ENCODE results near the gene SLC6A5.

SLC6A5 gene

DNA sequence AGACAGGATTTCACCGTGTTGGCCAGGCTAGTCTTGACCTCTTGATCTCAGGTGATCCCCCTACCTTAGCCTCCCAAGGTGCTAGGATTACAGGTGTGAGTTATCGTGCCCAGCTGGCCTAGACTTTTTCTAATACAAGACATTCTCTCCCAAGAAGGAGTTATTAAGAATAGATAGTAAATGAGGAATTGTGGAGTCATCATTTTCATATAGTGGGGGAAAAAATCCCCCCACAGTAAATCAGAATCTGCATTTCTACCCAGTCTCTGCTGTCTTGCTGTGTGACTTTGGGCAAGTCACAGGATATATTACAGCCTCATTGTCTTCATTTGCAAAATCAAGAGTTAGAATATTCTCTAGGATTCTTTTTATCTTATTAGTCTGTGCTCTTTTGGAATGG lies 21.6 kb downstream of the SLC6A5 start:
- DNase-seq (ENCODE audit: low read depth in 2 of 2): no peak

DNA sequence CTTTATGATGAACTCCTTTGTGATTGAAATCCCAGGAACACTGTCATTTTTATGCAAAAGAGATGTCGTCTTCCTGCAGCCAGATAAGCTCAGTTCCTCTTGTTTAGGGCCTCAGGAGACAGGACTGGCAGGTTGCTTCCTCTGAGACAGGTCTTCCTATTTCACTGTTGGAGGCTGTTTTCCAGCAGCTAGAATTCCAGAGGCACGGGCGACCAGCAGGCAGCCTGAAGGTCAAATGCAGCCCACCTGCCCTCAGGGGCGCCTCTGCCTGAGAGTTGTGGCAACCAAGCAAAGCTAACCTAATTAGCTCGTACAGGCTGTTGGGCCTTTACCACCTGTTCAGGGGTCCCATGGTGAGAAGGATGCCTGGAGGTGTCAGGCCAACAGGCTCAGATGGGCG lies 22.3 kb downstream of the SLC6A5 start:
- no peak for DNase-seq (ENCODE audit: low read depth in 2 of 2)

DNA sequence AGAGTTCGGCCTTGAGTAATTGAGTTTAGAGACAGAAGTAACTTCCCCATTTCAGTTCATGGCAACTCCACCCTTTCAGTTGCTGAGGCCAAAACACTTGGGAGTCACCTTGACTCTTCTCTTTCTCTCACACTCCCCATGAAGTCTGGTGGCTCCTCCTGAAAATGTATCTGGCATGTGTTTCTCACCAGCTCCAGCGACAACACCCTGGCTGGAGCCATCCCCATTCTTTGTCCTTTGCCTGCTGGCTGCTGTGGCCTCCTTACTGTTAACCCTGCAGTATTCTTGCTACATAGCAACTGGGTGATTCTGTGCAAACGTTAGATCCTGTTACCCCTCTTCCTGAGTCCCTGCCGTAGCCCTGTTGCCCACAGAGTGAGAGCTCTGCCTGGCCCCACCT lies 23.8 kb downstream of the SLC6A5 start:
- DNase-seq (ENCODE audit: low read depth in 2 of 2): no peak

DNA sequence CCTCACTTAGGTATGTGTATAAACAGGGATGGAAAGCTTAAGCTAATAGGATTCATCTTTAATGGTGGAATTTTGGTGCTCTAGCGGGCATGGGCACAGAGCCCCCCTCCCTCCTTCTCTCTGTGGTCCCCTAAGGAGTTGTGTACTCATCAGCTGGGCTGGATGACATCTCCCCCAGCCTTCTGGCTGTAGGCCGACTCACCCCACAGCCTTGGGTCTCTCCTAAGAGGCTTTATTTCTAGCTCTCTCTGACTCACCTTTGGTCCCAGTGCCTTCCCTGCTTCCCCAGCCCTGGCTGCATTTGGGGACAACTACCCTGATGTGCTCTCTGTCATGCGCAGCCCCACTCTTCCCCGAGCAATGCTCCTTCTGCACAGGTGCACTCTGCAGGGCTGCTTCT lies 26.9 kb downstream of the SLC6A5 start:
- no peak for DNase-seq (ENCODE audit: low read depth in 2 of 2)

DNA sequence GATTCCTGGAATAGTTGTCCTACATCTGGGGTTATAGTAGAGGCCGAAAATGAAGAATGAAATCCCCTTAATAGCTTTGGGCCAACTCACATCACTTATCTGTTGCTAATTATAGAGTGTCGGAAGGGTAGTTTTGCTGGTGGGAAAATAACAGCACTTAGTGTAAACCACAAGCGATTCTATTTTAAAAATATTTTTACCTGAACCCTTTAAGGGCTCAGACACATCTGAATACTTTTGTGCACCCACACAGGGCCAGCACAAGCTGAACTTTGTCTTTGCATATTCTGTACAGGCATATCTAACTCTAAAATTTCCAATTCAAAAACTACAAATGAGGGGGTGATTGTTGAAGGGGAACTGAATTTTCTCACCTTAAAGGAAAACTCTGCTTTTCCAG lies 27.6 kb downstream of the SLC6A5 start:
- DNase-seq (ENCODE audit: low read depth in 2 of 2): no peak

DNA sequence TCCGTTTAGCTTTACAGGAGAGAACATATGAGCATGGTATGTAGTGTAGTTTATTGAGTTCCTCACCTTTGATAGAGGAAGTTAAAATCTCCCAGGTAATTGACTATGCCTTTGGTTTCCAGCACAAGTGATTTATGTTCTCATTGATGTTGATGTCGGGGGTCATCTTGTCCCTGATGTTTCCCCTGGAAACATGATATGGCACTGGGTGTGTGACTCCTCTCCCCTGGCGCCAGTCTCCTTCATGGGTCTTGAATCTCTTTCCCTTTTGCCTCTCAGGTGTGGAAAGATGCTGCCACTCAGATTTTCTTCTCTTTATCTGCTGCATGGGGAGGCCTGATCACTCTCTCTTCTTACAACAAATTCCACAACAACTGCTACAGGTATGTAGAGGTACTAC lies 28.3 kb downstream of the SLC6A5 start:
- DNase-seq (ENCODE audit: low read depth in 2 of 2): no peak

DNA sequence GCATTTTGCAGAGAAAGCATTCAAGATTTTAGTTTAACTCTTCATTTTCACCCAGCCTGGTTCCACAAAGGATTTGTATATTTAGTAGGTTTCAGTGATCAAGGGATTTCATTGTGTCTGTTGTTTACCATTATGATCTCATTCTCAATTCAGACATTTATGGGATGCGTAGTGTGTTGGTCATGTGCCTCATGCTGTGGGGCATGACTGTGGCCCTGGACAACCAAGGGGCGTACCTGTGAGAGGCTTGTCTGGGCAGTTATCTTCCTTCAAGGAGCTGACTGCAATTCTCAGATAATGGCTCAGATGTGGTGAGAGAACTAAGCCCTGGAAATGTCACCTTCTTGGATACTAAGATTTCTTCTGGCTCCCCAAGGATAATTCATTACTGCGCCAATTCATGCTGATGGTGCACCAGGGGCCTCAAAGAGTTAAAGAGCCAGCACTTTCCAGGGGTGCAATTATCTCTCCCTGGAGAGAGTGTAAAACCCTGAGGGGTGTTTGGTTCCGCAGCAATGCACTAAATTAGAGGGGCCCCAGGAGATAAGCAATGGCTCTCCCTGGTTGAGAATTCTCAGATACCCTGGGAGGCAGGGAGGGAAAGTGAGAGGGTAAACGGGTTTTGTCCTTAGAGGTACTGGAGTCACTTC lies 32.2 kb downstream of the SLC6A5 start:
- DNase-seq (ENCODE audit: low read depth in 2 of 2): no peak

DNA sequence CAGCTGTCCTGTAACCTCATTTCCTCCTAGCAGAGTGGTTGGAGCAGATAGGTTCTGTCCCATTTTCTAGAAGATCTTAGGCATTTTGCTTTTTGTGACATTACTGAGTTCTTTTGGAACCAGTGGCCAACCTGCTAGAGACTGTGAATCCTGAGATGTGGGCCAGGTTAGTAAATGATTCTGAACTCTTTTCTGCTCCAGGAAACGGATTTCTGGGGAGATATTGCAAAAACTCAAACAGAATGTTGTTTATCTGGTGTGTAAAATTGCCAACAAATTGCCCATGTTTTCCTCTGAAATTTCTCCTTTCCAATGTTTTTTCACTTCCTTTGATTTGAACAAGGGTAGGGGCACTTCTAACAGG lies 32.7 kb downstream of the SLC6A5 start:
- DNase-seq (ENCODE audit: low read depth in 2 of 2): no peak

DNA sequence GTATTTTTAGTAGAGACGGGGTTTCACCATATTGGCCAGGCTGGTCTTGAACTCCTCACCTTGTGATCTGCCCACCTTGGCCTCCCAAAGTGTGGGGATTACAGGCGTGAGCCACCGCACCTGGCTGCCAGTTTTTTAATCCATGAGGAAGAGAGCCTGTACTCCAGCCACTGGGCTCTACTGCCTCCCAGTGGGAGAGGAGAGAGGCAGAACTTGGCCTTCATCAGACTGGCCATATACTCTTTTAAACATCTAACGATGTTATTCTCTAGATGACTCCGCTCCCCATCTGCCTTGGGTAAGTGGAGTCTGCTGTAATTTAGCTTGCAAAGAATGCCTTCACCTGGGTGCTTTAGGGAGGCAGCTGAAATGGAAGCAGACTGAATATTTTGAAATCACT lies 34.6 kb downstream of the SLC6A5 start:
- DNase-seq (ENCODE audit: low read depth in 2 of 2): no peak

DNA sequence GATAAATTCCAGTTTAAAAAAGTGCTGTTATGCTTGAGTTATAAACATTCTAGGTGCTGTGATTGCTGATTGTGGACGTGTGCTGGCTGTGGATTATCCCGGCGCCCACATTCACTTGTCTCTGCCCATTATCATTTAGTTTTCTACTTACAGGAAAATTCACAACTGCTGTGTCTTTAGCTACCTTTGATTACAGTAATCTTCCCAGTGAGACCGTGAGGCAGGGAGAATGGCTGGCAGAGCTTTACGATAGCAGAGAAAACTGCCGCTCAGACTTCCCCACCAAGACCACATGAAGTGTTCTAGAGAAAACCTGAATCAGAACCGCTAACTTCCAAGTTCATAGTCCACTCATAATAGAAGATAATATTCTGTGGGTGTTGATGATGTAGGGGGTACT lies 35.4 kb downstream of the SLC6A5 start:
- DNase-seq (ENCODE audit: low read depth in 2 of 2): no peak

DNA sequence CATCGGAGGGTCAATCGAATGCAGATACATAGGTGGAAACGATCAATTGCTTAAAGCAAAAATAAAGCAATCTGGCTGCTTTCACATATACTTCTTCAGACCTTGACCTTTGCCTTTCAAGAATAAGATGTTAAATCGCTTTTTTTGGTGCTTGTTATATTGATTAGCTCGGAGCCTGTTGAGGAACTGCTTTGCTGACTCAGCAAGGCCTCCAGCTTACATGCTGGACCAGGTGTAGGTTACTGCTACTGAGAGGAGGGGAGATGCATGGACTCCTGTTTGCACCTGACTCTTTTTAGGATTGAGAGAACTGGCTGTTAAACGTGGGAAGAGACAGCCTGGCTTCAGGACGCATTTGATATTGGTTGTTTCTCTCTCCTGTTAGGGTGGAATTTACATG lies 38.7 kb downstream of the SLC6A5 start:
- DNase-seq (ENCODE audit: low read depth in 2 of 2): no peak

DNA sequence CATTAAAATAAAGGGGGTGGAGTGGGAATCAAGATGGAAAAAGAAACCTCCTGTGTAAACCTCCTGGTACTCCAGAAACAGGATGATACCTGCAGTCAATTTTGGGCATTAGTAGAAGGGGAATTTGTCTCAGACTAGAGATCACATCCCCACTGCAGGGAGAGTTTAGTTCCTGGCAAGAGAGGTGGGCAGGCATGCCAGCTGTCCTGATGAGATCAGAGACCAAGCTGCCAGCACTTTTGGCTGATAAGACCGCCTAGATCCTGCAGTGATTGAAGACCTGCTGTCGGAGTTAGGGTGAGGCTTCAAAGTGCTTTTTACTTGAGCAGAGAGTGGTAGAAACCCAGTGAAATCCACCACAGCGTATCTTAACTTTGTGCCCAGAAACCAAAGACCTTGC lies 40.3 kb downstream of the SLC6A5 start:
- no peak for DNase-seq (ENCODE audit: low read depth in 2 of 2)

DNA sequence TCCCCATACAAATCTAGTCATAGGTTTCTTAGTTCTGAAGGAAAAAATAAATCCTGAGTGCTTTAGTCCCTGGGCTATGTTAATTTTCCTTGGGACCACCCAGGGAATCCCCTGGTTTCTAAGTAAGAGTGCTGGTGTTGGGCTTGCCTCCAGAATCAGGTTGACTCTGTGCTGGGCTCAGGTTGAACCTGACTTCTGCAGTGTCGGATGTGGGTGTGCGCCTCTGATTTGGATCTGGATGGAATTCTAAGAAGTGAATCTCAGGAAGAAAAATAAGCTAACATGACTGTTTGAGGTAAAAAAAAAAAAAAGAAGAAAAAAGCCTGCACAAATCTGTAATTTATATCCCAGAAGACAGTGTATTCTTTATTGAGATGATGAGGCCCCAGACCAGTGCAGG lies 41.0 kb downstream of the SLC6A5 start:
- DNase-seq (ENCODE audit: low read depth in 2 of 2): no peak

DNA sequence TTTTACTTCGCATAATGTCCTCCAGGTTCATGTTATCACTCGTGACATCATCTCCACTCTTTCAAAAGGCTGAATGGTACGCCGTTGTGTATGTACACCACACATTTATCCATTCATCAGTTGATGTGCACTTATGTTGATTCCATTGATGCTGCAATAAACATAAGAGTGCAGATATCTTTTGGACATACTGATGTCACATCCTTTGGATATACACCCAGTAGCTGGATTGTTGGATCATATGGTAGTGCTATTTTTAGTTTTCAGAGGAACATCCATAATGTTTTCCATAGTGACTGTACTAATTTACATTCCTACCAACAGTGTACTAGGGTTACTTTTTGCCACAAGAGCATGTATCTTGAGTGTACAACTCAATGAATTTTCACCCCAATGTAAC lies 45.0 kb downstream of the SLC6A5 start:
- DNase-seq (ENCODE audit: low read depth in 2 of 2): no peak

DNA sequence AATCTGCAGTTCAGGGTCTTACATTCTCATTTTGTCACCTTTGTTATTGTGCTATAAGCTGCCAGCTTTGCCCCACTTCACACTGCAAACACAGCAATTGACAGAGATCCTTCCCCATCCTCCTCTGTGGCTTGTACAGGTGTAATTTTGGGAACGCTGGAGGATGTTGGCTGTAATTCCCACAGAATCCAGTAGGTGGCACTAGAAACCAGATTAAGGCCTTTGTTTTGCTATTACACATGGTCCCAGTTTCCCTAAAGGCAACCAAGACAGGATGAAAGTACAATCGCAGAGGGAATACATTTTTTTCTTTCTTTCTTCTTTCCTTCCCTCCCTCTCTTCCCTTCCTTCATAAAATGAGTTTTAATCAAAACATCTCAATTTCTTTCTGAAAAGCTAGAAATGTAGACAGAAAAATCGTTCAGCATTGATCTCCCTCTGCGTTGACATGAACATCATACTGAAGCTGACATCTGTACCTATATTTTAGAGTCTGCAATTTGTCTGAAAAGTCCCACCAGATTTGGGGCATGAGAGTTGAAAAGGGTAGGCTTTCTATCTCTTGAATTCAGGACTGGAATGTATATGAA lies 48.7 kb downstream of the SLC6A5 start:
- no peak for DNase-seq (ENCODE audit: low read depth in 2 of 2)

DNA sequence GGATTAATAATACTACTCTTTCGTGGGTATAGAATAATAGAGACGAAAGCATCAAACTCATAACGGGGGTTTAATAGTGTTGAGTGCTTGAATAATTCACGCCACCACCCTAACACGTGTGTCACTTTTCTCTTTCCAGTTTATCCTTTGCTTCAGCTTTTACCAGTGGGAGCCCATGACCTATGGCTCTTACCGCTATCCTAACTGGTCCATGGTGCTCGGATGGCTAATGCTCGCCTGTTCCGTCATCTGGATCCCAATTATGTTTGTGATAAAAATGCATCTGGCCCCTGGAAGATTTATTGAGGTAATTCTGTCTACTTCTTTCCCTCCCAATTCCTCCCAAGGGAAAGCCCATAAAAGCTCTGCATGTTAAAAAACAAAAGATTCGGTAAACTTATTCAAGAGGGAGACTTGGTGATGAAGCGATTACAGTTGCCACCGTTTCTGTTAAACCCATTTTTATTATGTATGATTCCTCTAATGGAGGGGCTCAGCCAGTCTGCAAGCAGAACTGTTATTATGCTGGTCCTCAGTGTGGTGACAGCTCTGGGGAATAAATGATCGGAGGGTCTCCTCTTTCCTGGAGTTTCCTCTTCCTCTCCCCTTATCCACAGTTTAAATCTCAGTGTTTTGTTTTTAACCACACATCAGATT lies 52.9 kb downstream of the SLC6A5 start:
- no peak for DNase-seq (ENCODE audit: low read depth in 2 of 2)

DNA sequence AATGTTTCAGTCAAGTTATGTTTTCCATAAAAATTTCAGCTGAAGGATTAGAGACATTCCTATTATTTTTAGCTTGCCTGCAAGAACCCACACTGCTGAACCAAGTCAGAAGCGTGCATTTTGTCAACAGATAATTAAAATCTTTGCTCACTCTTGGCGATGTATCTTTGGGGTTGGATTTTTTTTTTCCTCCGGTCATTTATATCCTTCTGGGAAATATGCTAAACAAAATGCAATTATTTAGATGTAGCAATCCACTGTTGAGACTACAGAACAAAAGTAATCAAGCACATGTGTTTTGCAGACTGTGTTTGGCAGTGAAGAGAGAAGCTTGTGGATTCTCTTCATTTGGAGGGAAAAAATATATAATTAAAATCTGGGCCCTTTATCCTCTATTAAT lies 54.6 kb downstream of the SLC6A5 start:
- DNase-seq (ENCODE audit: low read depth in 2 of 2): no peak

DNA sequence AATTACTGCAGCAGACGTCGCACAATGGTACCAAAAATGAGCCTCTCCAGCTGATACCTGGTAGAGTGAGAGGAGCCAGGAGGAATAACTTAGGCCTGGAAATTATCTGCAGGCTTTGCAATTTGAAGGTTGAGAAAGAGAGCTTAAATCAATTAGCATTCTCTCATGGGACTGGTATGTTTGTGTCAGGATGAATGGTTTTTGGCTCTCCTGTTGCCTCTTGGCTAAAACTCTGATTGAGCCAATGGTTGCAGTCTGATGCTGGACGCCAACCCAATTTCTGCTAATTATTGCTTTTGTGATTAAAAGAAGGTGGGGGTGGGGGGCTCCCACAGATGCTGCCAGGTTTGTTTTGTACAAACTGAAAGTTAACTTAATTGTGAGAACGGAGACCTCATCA lies 57.5 kb downstream of the SLC6A5 start:
- DNase-seq (ENCODE audit: low read depth in 2 of 2): no peak

DNA sequence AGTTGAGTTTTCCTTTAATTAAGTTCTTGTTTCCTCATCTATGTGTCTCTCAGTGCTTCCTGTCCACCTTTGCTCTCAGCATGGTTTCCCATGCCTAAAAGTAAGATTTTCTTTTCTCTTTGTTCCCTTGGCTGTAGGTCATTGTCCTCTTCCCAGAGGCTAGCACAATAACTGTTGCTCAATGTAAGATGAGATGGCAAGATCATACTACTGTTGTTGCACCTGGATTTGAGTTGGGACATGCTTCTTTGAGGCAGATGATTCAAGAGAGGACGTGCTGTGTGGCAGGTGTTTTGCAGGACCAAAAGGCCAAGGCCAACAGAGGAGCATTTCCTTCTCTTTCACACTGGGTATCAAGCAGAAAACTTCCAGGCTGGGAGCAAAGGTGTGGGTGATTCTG lies 58.7 kb downstream of the SLC6A5 start:
- no peak for DNase-seq (ENCODE audit: low read depth in 2 of 2)

DNA sequence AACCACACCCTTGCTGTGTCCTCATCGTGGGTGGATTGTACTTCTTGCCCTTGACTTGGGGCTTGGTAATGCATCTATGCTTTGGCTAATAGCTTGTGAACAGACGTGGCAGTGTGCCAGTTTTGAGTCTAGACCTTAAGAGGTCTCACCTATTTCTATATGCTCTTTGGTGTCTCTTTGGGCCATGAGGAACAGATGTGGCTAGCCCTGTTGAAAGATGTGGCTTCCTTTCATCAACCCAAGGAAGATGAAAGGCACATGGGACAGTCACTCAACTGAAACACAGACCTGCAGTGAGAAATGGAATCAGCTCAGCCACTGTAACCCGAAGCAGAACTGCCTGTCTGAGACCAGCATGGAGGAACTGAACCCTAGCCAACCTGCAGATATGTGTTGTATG lies 62.0 kb downstream of the SLC6A5 start:
- no peak for DNase-seq (ENCODE audit: low read depth in 2 of 2)

DNA sequence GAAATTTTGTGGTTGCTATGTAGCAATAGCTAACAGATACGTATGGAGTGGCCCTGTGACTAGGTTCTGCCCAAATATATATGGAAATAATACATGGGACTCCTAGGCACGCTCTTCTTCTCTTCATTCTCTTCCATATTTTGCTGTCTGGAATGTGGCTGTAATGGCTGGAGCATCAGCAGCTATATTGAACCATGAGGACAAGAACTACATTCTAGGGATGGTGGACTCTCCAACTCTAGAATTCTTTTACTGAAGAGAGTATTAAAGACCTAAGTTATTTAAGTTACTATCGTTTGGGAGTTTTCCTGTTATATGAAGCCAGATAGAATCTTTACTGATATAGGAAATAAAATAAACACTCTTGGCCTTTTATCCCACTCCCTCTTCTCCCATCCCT lies 62.4 kb downstream of the SLC6A5 start:
- DNase-seq (ENCODE audit: low read depth in 2 of 2): no peak

DNA sequence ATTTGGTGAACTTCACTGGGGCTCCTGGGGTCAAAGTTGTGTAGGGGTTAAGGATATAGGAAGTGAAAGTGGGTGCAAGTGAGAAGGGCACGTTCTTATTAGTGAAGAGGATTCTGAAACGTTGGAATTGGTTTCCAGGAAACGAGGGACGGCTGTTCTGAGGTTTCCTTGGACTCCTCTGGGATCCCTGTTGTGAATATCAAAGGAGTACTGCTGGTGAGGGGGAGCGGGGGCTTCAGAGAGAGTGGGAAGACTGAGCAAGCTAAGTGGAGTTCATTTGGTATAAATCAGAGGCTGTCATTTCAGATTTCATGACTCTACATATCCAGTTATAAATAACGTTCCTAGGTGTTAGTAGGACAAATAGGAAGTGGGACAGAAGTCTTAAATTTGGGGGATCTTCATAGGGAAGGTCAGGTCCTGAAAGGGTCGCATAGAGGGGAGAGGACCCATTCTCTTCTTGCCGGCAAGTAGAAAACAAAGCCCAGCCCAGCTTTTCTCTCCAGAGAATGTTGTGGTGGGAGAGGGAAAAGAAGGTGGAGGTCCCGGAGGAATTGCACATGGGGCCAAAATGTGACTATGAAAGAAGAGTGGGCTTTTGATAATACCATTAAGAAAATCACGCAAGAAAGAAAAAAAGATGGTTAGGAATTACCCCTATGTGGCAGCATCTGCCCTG lies 68.9 kb downstream of the SLC6A5 start:
- no peak for DNase-seq (ENCODE audit: low read depth in 2 of 2)

Measured in stimulated activated CD8-positive, alpha-beta memory T cell treated with anti-CD3 and anti-CD28 coated beads, Interleukin-7, amount 100 ng/mL, for 4 hours (primary cell).